Amniotic epithelial cell (primary cell): ENCODE results near the gene IL17RA.

Experiments used
- DNase-seq: peaks from one replicate; pipeline ENCODE4 v3.0.0-alpha.2; 2010; ENCODE audit warnings: low read depth

Gene IL17RA

DNA sequence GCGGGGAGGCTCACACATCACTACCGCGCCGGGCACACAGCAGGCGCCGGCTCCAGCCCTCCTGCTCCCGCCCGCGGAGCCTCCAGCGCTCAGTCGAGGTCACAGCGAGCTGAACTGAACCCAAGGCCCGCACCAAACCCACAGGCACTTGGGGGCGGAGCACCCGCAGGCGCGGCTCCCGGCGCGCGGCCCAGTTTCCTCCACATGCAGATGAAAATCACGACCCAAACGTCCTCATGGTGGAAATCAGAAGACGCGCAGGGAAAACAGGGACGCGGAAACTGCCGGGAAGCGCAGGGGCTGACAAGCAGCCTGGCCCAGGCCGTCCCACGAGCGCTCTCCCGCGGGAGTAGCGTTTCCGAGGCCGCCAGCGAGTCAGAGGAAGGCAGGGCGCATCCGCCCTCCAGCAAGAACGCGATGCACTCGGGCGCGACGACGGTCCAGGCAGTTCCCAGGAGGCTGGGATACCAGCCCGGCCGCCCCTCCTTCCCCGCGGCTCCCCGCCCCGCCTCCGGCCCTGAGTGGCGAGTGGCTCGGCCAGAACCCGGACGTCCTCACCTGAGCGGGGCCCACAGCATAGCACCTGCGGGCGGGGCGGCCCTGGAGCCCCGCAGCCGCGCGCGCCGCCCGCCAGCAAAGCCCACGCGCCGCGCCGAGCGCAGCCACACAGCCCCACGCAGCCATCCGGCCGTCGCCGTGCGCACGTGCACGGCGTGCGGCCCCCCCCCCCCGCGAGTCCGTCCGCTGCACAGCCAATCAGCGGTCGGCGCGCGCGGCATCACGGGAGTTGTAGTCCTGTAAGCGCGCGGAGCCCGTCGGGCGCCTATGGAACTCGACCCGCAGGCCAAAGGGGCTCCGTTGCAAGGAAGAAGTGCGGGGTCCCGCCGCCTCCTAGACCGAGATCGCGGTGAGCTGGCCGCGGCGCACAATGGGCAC lies 74.0 kb downstream of the IL17RA start, which contains the start of gene HDHD5:
HDHD5 (minus strand) TSS at position 710 of the 936 bp plus-strand sequence; CDS start at position 684, 26 bp downstream.
- peak; percentile 81 for DNase-seq

DNA sequence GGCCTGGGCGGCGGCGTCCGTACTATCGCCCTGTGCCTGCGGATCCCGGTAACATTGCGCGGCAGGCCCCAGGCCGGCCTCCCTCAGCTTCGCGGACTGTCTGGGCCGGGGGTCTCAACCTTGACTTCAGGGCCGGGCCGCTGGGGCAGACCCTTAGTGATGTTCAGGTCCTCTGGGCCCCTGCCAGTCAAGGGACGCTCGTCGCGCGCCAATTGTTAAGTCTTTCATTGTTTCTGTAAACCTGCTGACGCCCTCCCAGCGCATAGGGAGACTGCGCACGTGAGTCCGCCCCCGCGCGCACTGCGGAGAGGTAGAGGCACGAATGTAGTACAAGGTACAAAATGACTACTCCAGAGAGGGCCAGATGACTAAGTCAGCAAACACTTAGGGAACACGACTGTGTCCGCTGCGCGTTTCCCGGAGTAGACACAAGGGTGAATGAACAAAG lies 74.7 kb downstream of the IL17RA start:
- DNase-seq: peak; percentile 34

DNA sequence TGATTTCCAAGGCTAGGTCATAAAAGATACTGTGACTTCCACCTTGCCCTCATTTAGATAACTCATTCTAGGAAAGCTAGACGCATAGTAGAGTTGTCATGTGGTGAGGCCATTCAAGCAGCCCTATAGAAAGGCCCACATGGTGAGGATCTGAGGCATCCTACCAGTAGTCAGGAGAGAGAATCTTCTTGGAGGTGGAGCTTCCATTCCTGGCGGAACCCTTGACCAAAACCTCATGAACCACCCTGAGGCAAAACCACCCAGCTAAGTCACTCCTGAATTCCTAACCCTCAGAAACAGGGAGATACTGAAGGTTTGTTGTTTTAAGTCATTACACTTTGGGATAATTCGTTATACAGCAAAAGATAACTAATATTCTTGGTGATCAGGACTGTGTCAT lies 77.2 kb downstream of the IL17RA start:
- DNase-seq: no peak

- no peak for DNase-seq
Measured at GRCh38 chr22:17162731-17163130, 77.9 kb downstream of the IL17RA start.

DNA sequence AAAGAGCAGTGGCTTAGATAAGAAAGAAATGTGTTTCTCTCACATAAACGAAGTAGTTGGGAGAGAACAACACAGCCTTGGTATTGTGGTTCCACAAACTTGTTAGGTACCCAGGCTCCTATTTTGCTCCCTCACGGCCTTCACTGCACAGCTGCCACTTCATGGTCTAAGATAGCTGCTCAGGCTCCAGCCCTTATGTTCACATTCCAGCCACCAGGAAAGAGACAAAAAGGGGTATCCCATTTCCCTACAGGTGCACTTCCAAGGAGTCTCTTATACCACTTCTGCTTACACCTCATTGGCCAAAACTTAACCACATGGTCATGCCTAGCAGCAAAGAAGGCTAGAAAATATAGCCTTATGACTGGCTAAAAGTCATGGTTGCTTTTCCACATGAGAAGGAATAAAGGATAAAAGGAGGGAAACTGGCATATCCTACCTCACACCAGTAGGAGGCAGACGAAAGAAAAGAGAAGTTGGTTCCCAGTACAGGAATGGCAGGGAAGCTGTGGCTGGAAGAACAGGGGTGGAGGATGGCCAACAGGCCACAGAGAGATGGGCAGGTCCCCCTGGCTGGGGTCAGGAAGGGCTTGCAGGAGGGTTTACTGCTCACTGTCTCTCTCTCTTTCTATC lies 79.7 kb downstream of the IL17RA start:
- DNase-seq: no peak
